Activated CD8-positive, alpha-beta memory T cell treated with anti-CD3 and anti-CD28 coated beads for 36 hours (primary cell): ENCODE measurements around the gene RAD18. TPM values are rescaled to one million over a fixed set of nuclear protein-coding genes. Genes with fewer than 3 reads are reported as not detected.

Experiments
- CTCF ChIA-PET: fragments of 350-600 bp; sonication (Branson Sonifier 250); formaldehyde crosslinking; loops from one replicate; lab custom pipeline; 2021; ENCODE audit warnings: antibody characterized with exemption; lab: Charles Lee
- POLR2A ChIA-PET: fragments of 350-600 bp; sonication (Branson Sonifier 250); formaldehyde crosslinking; loops from one replicate; lab custom pipeline; 2021; ENCODE audit warnings: antibody characterized with exemption; lab: Charles Lee
- total RNA-seq, 2 experiments: library from RNA; stranded (reverse); gene quantifications; one replicate each; pipeline ENCODE4 v1.2.3, GENCODE V29; 2021

Gene RAD18, protein sequence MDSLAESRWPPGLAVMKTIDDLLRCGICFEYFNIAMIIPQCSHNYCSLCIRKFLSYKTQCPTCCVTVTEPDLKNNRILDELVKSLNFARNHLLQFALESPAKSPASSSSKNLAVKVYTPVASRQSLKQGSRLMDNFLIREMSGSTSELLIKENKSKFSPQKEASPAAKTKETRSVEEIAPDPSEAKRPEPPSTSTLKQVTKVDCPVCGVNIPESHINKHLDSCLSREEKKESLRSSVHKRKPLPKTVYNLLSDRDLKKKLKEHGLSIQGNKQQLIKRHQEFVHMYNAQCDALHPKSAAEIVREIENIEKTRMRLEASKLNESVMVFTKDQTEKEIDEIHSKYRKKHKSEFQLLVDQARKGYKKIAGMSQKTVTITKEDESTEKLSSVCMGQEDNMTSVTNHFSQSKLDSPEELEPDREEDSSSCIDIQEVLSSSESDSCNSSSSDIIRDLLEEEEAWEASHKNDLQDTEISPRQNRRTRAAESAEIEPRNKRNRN
- total RNA-seq: 10 to 100 TPM; 46.1 to 48.2 TPM

DNA sequence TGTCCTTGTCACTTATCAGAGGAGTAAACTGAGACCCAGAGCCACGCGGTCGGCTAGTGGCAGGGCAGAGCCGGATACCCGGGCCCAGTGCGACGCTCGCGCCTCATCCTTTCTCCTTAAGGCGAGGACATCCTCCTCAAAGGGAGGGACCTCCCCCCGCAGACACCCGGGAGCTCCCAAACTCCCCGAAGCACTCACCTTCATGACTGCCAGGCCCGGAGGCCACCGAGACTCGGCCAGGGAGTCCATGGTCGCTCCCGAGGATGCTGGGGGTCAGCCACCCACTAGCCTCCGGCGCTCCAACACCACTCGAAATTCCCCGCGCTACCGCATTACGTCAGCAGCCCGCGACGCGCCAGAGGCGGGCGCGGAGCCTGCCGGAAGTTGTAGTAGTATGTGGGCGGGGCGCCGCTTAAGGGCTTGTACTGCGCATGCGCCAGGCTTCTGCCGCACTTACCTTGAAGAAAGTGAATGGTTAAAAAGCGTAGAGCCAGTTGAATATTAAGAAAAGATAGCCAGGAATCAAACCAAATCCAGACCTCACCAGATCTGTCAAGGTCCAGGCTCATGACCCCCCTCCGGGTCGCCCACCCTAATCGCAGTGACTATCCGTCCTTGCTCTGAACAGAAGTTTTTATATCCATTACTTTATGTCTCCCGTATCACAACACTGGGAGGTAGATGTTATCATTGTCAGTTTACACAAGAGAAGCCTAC, at the start of gene RAD18:
Gene RAD18, minus strand, starts transcription at position 336 of the 717 bp plus-strand sequence. Its CDS starts 87 bp downstream, at position 249.
- CTCF ChIA-PET: interaction anchor here (0.7 kb wide), 1 partner anchor 9 kb away, joined by 4 read pairs; no protein-coding TSS in a partner anchor
- POLR2A ChIA-PET: no interaction called here

DNA sequence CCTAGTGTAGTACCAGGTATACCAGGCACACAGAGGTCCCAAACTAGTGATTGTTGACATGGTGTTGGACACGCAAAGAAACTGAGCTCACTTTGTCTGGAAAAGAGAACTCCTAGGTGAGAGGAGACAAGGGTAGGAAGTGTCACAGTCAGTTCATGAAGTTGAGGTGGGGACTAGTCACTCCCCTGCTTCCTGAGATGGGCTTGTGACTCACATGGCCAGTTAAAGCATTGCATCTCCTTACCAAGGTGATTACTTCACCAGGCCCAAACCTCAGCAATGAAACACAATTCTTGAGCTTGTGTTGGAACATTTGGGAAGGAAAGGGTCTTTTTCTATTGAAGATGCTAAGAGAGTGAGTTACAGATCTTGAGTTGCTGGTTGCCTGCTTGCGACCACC, 49.2 kb upstream of the RAD18 start:
- ChIA-PET POLR2A (no interaction called here), CTCF (interaction anchor here (1.0 to 1.4 kb wide), 2 partner anchors 20 to 40 kb away, joined by 3 read pairs; no protein-coding TSS in a partner anchor)

GRCh38 chr3:9009976-9010545, 46.8 kb upstream of the RAD18 start:
- POLR2A ChIA-PET: interaction anchor here (0.7 kb wide), 1 partner anchor 44 kb away, joined by 3 read pairs; no protein-coding TSS in a partner anchor
- CTCF ChIA-PET: no interaction called here

DNA sequence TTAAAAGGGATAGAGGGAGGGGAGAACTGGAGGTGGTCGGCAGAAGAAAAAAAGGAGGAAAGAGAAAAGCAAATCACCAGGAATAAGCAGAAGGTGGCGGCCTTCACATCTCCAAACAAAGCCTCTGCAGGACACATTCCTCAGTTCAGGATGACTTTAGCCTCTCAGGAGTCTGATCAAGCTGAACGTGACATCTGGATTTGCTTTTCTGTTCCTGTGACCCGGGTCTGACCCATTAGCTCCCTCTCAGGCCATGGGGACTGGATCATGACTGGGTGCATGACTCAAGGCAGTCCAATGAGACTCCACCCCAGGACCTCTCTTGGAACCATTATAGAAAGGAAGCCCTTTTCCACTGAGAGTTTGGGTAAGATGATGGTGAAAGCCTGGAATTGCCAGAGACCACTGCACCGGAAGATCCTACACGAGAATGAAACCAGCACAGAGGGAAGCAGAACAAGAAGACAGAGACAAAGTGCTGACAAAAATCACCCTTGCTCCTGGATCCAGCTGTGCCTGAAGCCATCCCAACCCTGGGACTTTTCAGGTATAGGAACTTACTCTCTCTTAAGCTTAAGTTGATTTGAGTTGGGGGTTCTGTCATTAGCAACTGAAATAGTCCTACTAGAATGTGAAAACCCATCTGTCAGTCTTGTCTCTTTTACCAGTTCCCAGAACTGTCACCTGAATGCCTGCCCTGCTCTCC, 45.4 kb upstream of the RAD18 start:
- CTCF ChIA-PET: no interaction called here
- POLR2A ChIA-PET: no interaction called here

DNA sequence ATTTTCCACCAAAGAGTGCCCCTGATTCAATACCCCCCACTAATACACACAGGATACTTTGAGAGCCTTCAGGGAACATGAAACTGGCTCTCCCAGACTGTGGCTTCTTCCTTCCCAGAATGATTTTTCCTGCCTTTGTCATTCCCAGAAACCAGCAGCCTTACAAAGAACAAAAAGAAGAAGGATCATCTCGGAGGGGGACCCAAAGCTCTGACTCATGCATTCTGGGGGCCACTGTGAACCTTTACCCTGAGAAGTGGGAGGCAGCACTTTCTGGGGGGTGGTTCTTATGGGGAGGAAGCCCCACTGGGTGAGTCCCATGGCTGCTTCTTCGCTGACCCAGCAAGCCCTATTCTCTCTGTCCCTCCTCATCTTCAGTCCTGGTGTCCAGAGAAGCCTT, 44.7 kb upstream of the RAD18 start:
- CTCF ChIA-PET: no interaction called here
- POLR2A ChIA-PET: no interaction called here

- CTCF ChIA-PET: no interaction called here
- POLR2A ChIA-PET: no interaction called here
Measured at GRCh38 chr3:9007213-9007612, 43.9 kb upstream of the RAD18 start.

GRCh38 chr3:9000041-9000440, 36.8 kb upstream of the RAD18 start:
- ChIA-PET POLR2A (no interaction called here), CTCF (interaction anchor here (0.9 kb wide), 1 partner anchor 14 kb away, joined by 3 read pairs; no protein-coding TSS in a partner anchor)

GRCh38 chr3:8997151-8997550, 33.9 kb upstream of the RAD18 start:
- ChIA-PET POLR2A (no interaction called here), CTCF (no interaction called here)

DNA sequence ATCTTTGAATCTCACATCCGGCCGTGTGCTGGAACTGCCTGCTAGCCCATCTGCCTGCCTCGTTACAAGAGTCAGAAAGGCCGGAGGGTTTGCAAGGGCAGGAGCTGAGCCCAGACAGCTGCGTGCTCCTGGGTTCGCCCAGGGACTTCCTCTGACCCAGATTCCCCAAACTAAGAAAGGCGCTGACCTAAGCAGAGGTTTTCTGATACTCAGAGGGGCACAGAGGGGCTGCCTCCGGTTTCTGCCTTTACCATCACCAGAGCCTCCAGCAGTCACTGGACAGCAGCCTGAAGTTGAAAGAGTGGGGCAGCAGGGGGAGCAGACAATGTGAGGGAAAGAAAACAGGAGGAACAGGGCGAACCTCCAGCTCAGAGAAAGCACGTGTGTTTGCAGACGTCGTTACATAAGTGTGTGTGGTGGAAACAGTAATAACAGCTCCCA, 33.4 kb upstream of the RAD18 start:
- CTCF ChIA-PET: no interaction called here
- POLR2A ChIA-PET: no interaction called here

DNA sequence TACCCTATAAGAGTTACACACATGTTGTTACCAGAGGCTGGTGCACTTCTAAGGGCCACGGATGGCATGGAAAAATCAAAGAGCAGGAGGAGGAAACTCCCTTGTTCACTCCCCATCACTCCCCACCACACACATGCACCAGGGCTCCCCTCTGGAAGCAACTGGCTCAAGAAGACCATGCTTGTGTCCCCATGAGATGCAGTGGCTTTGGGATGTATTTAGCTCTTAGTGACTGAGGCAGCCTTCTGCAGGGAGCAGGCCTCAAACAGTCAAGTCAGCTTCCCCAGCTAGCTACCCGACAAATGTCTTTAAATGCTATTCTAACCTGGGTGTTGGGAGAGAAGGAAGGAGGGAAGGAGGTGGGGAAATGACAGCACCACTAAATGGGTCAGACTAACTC, 32.9 kb upstream of the RAD18 start:
- ChIA-PET CTCF (no interaction called here), POLR2A (no interaction called here)

GRCh38 chr3:8994226-8994625, 31.0 kb upstream of the RAD18 start:
- POLR2A ChIA-PET: no interaction called here
- CTCF ChIA-PET: interaction anchor here (1.2 kb wide), 1 partner anchor 9 kb away, joined by 3 read pairs; no protein-coding TSS in a partner anchor

- ChIA-PET CTCF (no interaction called here), POLR2A (no interaction called here)
Measured at GRCh38 chr3:8993331-8993730, 30.1 kb upstream of the RAD18 start.

GRCh38 chr3:8992854-8993253, 29.6 kb upstream of the RAD18 start:
- ChIA-PET CTCF (interaction anchor here (1.0 kb wide), 1 partner anchor 19 kb away, joined by 3 read pairs; no protein-coding TSS in a partner anchor), POLR2A (no interaction called here)

DNA sequence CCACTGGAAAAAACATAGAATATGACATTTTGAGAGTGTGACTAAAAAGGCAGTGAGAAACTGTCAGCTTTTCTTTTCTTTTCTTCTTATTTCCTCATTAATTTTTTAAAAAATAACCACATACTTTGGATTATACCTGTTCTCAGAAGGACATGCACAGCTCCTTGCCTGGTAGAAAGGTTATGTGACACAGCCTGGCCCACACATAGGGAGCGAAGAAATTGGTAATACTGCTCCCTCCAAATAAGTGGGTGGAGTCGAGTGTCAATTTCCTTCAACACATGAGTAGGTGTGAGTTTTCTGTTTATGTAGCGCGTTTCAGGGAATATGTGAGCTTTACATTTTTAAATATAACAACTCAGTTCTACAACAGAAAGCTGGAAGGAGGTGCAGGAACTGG, 28.9 kb upstream of the RAD18 start:
- CTCF ChIA-PET: interaction anchor here (1.0 kb wide), 1 partner anchor 20 kb away, joined by 3 read pairs; no protein-coding TSS in a partner anchor
- POLR2A ChIA-PET: no interaction called here

DNA sequence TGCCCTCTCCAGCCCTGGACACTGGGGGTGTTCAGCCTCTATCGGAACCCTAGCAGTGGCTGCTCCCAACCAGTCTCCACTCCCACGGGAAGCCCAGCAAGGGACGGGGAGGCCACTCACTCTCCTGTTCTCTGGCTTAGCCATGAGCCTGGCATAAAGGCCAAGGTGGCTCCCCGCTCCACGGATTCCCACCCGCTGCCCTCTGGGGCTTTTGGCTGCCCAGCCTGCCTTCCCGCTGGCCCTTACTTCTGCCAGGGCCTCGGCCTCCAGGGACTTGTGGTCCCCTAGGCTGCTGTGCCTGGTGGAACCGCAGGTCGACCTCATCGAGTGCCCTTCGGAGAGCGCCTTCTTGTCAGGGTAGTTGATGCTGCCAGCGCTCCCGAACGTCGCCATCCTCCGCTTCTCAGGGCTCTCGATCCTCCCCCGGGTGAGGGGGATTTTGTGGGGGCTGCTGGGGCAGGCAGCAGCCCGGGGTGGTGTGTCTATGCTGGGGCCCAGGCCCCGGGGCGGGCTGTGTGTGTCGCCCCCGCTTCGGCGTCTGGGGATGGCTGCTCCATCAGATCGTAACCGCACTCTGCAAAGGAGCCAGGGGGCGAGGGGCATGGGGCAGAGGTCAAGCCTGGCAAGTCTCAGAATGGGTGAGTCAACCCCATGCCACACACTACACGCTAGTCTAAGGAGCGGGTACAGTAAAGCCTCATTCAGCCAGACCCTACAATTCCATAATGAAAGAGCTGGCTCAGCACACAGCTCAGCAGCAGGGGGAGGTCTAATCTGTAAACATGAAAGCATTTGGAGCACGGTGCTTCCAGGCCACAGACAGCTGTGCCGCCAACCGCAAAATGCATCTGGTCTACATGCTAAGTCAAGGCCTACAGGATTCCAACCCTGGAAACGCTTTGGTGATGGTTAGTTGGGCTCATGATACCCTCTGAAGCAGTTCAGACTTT, 27.3 kb upstream of the RAD18 start:
- POLR2A ChIA-PET: no interaction called here
- CTCF ChIA-PET: no interaction called here

GRCh38 chr3:8988791-8989558, 25.7 kb upstream of the RAD18 start:
- CTCF ChIA-PET: interaction anchor here (1.0 to 2.1 kb wide), 3 partner anchors 22 to 315 kb away, joined by 3 to 8 read pairs (median 4); no protein-coding TSS in a partner anchor

DNA sequence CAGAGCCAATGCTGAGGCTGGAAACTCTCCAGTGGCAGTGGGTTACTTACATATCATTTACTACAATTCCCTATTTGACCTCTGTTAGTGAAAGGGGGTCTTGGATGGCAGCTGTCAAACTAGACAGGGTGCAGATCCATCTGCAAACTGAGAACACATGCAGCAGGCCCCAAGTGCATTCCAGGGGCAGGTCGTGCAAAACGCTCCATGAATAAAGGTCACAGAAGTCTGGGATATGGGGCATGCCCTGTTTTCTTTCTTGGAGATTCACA, 25.0 kb upstream of the RAD18 start:
- POLR2A ChIA-PET: no interaction called here
- CTCF ChIA-PET: interaction anchor here (0.6 to 2.1 kb wide), 9 partner anchors 16 to 381 kb away, joined by 3 to 8 read pairs (median 3); no protein-coding TSS in a partner anchor

More at GRCh38 chr3:8988791-8989558, 25.7 kb upstream of the RAD18 start:
- POLR2A ChIA-PET: no interaction called here
